ENCODE data around the gene SYNDIG1.

DNA sequence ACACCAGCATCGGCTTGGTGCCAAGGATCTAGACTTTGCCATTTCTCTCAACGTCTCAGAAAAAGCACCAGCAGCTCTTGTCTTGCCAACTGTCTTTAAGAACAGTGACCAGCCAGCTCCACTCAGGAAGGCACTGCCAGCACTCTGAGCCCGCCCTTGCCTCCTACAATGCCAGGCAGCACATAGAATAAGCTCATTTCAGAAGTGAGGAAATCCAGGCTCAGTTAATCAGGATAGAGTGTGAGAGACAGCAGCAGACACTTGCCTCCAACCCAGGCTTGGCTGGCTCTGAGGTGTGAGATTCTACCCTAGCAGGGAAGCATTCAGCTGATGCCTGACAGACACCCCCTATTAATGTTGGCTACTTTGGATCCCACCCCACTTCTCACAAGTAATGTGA, 4.3 kb upstream of the SYNDIG1 start:
- TF ChIP-seq, protein P1, sequence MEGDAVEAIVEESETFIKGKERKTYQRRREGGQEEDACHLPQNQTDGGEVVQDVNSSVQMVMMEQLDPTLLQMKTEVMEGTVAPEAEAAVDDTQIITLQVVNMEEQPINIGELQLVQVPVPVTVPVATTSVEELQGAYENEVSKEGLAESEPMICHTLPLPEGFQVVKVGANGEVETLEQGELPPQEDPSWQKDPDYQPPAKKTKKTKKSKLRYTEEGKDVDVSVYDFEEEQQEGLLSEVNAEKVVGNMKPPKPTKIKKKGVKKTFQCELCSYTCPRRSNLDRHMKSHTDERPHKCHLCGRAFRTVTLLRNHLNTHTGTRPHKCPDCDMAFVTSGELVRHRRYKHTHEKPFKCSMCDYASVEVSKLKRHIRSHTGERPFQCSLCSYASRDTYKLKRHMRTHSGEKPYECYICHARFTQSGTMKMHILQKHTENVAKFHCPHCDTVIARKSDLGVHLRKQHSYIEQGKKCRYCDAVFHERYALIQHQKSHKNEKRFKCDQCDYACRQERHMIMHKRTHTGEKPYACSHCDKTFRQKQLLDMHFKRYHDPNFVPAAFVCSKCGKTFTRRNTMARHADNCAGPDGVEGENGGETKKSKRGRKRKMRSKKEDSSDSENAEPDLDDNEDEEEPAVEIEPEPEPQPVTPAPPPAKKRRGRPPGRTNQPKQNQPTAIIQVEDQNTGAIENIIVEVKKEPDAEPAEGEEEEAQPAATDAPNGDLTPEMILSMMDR (IDR thresholded peaks at IDR 0.05) = no peak
- TF ChIP-seq EZH2 (IDR thresholded peaks at IDR 0.05; ENCODE audit: borderline replicate concordance, insufficient read depth, low read depth, low read length, poor library complexity, severe bottlenecking) = no peak
